NCI-H2196 treated with DMSO at 0.1 percent for 48 hours (cell line): ENCODE data around the gene SENP7.
"Not testable (repeated sequence)": the region's sequence is repeated elsewhere in the genome, so short reads cannot be mapped to it uniquely, and the experiment has no call there.

Experiments used
- DNase-seq: peaks from one replicate; lab custom pipeline; 2025; ENCODE audit not compliant: unreplicated experiment; lab: John Stamatoyannopoulos, UW

Gene SENP7

DNA sequence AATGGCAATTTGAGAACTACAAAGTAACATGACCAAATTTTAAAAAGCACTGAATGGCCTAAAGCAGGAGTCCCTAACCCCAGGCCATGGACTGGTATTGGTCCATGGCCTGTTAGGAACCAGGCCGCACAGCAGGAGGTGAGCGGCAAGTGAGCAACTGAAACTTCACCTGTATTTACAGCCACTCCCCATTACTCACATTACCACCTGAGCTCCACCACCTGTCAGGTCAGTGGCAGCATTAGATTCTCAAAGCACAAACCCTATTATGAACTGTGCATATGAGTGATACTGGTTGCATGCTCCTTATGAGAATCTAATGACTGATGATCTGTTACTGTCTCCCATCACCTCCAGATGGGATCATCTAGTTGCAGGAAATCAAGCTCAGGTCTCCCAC, 48.8 kb downstream of the SENP7 start:
- no peak for DNase-seq

DNA sequence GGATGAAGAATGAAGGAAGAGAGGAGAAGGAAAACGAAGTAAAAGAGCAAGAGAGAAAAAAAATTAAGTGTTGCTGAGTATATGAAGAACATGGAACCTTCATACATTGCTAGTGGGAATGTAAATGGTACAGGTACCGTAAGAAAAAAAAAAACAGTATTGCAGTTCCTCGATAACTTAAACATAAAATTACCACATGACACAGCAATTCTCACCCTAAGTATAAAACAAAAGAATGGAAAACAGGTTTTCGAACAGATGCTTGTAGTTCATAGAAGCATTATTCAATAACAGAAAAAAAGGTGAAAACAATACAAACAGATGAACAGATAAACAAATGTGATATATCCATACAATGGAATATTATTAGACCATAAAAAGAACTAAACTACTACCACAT, 51.6 kb downstream of the SENP7 start:
- DNase-seq = no peak

DNA sequence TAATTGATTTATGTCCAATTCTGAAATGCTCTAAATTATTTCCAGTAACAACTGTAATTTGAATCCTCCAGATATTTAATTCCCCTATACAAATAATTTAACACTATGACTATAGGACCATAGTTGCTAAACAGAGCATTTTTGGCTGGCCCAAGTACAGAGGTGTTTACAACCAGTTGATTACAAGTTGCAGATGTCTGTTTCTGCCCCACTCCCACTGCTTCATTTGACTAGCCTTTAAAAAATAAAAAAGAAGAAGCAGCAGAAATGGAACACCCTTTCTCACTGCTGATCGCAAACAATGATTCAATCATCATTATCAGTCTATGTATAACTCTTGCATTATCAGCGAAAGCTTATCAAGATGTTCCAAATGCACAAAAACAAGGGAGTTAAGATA, 54.6 kb downstream of the SENP7 start:
- no peak for DNase-seq

DNA sequence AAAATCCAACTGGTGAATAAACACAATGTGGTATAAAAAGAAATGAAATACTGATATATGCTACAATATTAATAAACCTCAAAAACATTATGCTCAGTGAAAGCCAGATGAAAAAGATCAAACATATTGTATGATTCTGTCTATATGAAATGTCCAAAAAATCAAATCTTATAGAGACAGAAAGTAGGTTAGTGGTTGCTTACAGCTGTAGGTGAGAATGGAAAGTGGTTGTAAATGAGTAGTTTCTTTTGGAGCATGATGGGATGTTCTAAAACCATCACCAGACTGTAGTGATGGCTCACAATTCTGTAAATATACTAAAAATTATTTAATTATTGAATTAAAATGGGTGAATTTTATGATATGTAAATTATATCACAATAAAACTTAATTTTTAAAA, 58.4 kb downstream of the SENP7 start:
- DNase-seq = no peak

DNA sequence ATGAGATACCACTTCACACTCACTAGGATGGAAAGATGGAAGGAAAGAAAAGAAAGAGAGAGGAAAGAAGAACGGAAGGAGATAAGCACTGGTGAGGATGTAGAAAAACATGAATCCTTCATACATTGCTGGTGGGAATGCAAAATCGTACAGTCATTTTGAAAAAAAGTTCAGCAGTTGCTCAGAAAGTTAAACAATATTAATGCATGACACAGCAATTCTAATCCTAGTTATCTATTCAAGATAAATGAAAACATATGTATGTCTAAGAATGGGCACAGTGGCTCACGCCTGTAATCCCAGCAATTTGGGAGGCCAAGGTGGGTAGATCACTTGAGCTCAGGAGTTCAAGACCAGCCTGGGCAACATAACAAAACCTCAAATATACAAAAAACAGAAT, 59.1 kb downstream of the SENP7 start:
- DNase-seq = no peak

DNA sequence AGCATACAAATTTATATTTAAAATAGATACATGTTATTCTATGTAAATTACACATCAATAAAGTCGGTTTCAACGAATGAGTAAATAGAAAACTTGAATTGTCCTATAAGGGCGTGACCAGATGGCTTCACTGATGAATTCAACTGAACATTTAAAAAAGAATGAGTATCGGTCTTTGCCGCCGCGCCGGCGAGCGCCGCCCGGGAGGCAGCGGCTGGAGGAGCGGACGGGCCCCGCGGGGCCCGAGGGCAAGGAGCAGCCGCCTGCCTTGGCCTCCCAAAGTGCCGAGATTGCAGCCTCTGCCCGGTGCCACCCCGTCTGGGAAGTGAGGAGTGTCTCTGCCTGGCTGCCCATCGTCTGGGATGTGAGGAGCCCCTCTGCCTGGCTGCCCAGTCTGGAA, 74.4 kb downstream of the SENP7 start:
- DNase-seq = not testable (repeated sequence)

DNA sequence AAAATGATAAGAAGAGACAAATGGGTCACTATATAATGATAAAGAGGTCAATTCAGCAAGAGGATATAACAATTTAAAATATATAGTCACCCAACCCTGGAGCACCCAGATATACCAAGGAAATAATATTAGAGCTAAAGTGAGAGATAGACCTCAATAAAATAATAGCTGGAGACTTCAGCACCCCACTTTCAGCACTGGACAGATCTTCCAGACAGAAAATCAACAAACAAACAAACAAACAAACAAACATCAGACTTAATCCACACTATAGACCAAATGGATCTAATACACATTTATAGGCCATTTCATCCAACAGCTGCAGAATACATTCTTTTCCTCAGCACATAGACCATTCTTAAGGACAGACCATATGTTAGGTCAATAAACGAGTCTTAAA, 79.4 kb downstream of the SENP7 start:
- DNase-seq = no peak

DNA sequence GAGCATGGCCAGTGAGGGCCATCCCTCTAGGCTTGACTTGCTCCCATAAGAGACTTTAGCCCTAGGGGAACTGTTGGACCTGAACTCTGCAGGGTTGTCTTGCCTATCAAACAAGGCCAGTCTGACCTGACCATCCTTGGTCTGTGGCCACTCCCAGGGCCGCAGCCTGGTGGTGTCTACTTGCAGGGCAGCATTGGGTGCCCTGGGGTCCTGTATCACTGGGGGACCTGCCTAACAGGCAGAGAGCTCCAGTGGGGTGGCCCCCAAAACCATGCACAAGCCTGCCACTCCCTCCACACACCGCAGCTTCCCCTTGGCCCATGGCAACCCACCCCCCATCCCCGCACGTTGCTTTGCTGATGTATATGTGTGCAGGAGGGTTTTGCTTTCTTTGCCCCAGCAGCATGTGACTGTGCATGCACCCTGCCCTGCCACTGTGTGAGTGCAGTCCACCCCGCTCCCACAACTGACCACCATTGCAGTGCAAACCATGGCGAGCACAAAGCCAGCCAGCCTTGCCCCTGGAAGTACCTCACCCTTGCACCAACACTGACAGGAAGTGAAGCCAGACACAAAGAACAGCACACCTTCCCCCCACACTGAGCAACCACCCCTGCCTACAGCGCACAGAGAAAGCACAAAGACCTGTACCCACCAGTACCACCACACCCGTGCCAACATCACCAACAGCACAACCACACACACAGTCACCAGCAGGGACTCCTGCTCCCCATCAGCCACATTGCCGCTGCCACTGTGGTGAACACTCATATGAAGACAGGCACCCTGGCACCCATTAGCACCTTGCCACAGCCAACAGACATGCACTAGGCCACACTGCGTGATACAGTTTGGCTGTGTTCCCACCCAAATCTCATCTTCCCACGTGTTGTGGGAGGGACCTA, 88.8 kb downstream of the SENP7 start:
- DNase-seq = no peak

DNA sequence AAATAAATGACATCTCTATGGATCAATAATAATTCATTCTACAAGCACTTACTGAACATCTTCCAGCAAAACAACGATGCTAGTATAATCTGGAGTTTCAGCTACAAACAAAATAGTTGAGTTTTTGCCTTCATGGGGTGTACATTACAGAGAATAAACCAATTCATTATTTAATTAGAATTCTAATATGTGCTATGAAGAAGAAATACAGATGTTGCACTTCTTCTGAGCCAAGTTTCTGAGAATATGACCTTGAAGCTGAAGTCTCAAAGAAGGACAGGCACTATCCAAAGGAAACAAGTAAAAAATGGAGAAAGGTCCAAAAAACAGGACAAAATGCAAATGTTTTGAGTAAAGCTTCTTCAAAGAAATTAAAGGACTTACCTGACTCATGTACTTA, 94.2 kb downstream of the SENP7 start:
- no peak for DNase-seq

DNA sequence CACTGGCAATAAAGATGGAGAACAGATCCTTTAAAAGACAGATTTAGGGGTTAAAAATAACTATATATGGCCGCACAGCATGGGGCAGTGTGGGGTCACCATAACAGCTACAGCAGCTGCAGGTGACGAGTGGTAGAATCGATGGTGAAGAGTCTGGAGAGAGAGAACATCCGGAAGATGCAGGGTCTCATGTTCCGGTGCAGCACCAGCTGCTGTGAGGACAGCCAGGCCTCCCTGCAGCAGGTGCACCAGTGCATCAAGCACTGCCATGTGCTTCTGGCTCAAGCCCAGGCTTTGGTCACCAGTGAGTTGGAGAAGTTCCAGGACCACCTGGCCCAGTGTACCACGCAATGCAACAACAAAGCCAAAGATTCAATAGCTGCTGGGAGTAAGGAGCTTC, 98.9 kb downstream of the SENP7 start:
- peak; percentile 74 for DNase-seq

DNA sequence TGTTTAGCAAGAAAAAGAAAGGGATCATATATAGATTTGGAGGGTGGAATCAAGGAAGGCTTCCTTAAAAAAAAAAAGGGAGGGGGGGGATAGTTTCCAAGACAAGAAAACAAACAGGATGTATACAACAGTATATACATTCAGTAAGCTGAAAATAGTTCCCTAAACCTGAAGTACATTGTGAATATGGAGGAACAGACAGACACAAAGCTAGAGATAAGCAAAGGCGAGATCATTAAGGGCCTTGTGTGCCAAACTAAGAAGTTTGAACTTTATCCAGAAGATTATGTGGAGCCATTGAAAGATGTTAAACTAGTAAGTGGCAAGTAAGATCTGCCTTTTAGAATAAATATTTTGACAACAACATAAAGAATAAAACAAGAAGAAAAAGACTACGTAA, 99.4 kb downstream of the SENP7 start:
- no peak for DNase-seq

DNA sequence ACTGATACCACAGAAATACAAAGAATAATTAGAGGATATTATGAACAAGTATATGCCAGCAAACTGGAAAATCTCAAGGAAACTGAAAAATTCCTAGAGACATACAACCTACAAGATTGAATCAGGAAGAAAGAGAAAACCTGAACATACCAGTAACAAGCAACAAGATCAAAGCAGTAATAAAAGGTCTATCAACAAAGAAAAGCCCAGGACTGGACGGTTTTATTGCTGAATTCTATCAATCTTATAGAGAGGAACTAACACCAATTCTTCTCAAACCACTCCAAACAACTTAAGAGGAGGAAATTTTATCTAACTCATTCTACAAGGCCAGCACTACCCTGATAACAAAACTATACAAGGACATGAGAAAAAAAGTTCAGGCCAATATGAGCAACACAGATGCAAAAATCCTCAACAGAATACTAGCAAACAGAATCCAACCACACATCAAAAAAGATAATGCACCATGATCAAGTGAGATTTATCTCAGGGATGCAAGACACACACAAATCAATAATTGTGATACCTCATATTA, 121.5 kb downstream of the SENP7 start:
- DNase-seq = no peak

DNA sequence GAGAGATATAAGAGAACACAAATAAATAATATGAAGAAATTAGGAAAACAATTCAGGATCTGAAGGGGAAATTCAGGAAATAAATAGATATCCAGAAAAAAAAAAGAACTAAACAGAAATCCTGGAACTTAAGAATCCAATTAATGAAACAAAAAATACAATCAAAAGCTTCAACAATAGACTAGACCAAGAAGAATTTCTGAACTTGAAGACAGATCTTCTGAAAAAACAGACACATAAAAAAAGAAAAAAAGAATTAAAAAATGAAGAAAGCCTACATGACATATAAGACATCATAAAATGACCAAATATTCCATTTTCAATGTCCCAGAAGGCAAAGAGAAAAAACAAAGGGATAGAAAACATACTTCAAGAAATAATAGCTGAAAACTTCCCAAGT, 124.3 kb downstream of the SENP7 start:
- no peak for DNase-seq

DNA sequence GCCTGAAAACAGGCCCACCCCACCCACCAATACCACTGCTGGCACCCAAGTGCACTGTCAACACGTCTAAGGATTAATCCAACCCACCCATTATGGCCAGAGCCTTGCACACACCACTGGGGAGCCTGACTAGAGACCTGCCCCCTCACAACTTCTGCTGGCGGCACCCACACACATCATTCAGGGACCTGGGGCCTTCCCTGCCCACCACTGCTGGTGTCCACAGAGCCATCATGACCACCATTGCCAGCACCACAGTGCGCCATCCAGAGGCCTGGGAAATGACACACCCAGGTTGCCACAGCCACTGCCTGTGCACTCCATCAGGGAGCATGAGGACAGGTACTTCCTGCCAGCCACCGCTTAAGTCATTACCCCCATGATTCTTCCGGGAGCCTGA, 125.7 kb downstream of the SENP7 start:
- no peak for DNase-seq

DNA sequence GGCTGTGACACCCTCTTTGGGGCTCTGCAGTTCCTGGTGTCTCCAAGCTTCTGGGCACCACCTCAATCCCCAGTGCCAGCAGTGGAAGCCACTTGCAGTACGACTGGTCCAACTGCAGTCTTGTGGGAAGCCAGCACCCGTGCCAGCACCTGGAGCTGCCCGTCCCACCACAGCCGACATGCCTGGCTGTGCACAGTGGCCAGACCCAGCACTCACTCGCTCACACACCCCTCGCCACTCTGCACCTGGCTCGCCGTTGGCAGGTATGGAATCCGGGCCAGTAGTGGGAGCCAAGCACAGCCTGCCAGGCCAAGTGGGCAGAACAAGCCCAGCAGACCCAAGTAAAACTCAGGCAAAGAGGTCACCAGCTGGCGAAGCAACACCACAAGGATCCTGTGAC, 128.6 kb downstream of the SENP7 start:
- DNase-seq = no peak

DNA sequence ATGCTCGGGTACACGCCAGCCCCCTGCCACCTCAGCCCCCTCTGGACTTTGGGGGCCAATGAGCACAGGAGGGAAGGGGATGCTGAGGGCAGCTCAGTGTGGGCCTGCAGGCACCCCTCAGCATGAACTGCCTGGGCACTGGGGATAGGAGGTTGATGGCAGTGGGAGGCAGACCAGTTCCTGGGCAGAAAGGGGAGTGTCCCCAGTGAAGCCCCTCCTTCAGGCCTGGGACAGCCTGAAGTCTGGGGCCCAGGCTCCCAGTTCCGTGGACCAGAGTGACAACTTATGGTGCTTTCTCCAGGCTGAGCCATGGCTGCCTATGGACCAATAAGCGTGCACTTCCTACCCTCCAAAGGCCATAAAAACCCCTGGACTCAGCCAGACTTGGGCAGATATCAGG, 129.4 kb downstream of the SENP7 start:
- DNase-seq = no peak

DNA sequence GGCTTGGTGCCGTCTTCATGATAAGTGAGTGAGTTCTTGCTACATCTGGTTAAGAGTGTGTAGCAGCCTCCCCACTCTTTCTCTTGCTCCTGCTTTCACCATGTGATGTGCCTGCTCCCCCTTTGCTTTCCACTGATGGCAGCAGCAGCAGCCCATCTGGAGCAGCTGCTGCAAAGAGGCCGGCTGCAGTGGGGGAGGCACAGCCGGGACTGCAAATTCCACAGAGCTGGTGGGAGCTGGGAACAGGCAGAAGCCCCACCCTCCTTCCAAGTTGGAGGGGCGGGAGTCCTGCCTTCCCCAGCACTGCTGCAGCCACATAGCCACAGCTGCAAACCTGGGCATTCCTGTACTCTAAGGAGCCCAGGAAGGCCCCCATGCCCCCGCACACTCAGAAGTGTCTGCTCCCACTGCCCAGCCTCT, 129.8 kb downstream of the SENP7 start:
- DNase-seq = no peak

DNA sequence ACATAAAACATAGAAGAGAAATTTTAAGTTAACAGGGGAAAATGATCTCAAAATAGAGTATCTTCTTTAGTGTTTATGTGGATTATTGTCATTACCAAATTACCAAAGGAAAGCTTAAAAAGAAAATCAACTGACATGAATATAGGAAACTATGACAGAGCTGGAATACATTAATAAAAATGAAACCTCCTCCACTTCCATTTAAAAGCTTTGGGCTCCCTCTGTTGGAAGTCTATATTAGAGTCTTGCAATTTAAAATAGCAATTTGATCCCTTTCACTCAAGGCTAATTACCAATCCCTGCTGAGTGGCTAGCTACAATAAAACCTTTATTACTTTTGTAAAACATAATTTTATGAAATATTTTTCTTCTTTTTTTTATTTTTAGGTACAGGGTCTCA, 131.2 kb downstream of the SENP7 start:
- DNase-seq = peak; percentile 46

DNA sequence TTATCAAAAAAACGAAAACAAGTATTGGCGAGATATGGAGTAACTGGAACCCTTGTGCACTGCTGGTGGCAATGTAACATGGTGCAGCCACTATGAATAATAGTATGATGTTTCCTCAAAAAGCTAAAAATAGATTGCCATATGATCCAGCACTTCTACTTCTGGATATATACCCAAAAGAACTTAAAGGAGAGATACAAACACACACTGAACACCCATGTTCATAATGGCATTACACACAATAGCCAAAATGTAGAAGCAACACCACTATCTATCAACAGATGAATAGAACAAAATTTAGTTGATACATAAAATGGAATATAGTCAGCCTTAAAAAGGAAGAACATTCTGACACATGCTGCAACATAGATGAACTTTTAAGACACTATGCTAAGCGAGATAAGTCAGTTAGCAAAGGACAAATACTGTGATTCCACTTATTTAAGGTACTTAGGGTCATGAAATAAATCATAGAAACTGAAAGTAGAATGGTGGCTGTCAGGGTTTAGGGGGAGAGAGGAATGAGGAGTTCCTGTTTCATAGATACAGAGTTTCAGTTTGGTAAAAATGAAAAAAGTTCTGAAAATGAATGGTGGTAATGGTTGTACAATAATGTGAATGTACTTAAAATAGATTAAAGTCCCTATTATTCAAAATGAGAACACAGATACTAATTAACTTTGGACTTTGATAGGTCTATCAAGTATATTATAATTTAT, 133.2 kb downstream of the SENP7 start:
- DNase-seq = no peak

DNA sequence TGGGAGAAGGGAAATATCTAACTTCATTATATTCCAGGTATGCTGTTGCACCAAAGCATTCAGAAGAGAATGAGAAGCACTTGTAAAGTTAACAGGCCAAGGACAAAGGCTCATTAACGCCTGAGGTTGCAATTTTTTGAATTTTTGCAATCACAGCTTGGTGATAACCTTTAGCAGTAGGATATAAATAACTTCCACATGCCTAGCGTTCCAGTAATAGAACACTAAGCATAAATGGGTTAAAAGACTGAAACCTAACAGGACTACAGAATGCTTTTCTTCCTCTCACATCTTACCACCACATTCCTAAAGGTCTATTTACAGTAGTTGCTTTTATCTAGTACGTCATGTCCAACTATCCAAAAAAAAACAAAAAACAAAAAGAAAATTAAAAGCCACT, 135.2 kb downstream of the SENP7 start:
- no peak for DNase-seq

DNA sequence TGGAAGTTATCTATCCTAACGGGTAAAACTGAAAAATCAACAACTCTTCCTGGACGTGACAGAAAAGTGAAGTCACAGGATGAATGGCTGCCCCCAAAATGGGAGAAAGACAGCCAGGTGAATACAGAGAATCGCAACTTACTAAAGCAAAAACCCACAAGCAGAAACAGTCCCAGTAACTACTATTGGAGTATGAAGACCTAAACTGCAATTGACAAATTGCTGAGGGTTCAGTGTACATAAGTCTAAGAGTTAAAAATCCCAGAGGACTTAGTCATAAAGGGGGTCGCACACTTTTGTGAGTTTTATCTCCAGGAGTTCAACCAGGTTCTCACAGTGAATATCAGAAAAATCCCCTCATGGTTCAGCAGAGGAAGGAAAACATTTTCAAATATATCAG, 135.8 kb downstream of the SENP7 start:
- no peak for DNase-seq

DNA sequence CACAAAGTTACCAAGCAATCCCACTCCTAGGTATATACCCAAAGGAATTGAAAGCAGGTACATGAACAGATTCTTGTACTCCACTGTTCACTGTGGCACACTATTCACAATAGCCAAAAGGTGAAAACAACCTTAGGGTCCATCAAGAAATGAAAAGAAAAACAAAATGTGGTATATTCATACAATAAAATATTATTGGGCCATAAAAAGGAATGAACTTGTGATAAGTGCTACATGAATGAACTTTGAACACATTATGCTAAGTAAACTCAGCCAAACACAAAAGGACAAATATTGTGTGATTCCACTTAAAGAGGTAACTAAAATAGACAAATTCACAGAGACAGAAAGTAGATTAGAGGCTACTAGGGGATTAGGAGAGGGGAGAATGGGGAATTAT, 137.4 kb downstream of the SENP7 start:
- no peak for DNase-seq
